Astrocyte of the cerebellum (primary cell): Measurements from ENCODE around the gene DOK7.
A peak's percentile ranks its signal among the peaks of the same experiment; 100 is the strongest.

Source experiments
- DNase-seq: peaks from one replicate; pipeline ENCODE4 v3.0.0-alpha.2; 2011; ENCODE audit warnings: low read depth
- H3K4me3 ChIP-seq: 2 replicates; pipeline ENCODE4 v1.5.1; 2011; ENCODE audit warnings: mild to moderate bottlenecking, low read depth, low read length, moderate library complexity
- CTCF ChIP-seq: IDR thresholded peaks from 2 replicates; pipeline ENCODE4 v1.5.1; 2012; ENCODE audit warnings: low read length, low read depth, moderate library complexity, mild to moderate bottlenecking; ENCODE audit errors: missing control alignments
- in situ Hi-C: cut with HindIII; loops from 2 replicates; pipeline ENCODE4 v1.10.0; 2017; ENCODE audit warnings: low sequenced_read_pairs

Gene DOK7

GRCh38 chr4:3462790-3463415, at the start of gene DOK7:
DOK7 (plus strand) TSS chr4:3463306; CDS start chr4:3463376, 70 bp downstream.
- in situ Hi-C loops = no loop called here

GRCh38 chr4:3413675-3414420, 49.3 kb upstream of the DOK7 start:
- in situ Hi-C loops = no loop called here
- DNase-seq = no peak
- TF ChIP-seq CTCF = no peak
- H3K4me3 ChIP-seq = no peak overlapping the region

More at GRCh38 chr4:3462790-3463415, at the start of gene DOK7:
- peak within 1 kb of the TSS; percentile 12 for H3K4me3 ChIP-seq
- DNase-seq = no peak
- TF ChIP-seq CTCF = no peak

GRCh38 chr4:3414421-3415279, 48.5 kb upstream of the DOK7 start:
- no peak for TF ChIP-seq CTCF
- no peak overlapping the region for H3K4me3 ChIP-seq
- in situ Hi-C loops = no loop called here

GRCh38 chr4:3415471-3416141, 47.5 kb upstream of the DOK7 start:
- in situ Hi-C loops = no loop called here
- no peak for DNase-seq
- H3K4me3 ChIP-seq = no peak overlapping the region
- no peak for TF ChIP-seq CTCF

More at GRCh38 chr4:3414421-3415279, 48.5 kb upstream of the DOK7 start:
- no peak for DNase-seq

- in situ Hi-C loops = no loop called here
Observed at GRCh38 chr4:3416270-3416669, 46.8 kb upstream of the DOK7 start.

More at GRCh38 chr4:3416270-3416669, 46.8 kb upstream of the DOK7 start:
- no peak for TF ChIP-seq CTCF
- H3K4me3 ChIP-seq = no peak overlapping the region
- DNase-seq = no peak
